ENCODE data around the gene REX1BD.
"Not testable (repeated sequence)": the region's sequence is repeated elsewhere in the genome, so short reads cannot be mapped to it uniquely, and the experiment has no call there.

Gene REX1BD

GRCh38 chr19:18577365-18577914 is 11.2 kb upstream of the REX1BD start:
- DNase-seq = no peak

- no peak for DNase-seq
Observed at GRCh38 chr19:18580311-18580710, 8.3 kb upstream of the REX1BD start.

GRCh38 chr19:18586306-18586705 is 2.3 kb upstream of the REX1BD start:
- DNase-seq = no peak

GRCh38 chr19:18587561-18587960 is 1.0 kb upstream of the REX1BD start:
- DNase-seq = no peak

GRCh38 chr19:18587962-18588610 is 512 bp upstream of the REX1BD start:
- DNase-seq = no peak

- DNase-seq = no peak
Observed at GRCh38 chr19:18589380-18590272, 1.0 kb downstream of the REX1BD start.

- DNase-seq = no peak
Observed at GRCh38 chr19:18590273-18591272, 2.0 kb downstream of the REX1BD start.

- no peak for DNase-seq
Observed at GRCh38 chr19:18591735-18592385, 3.3 kb downstream of the REX1BD start.

- not testable (repeated sequence) for DNase-seq
Observed at GRCh38 chr19:18592732-18593131, 4.1 kb downstream of the REX1BD start.

GRCh38 chr19:18593367-18594095 is 4.9 kb downstream of the REX1BD start:
- no peak for DNase-seq

GRCh38 chr19:18594096-18594823 is 5.7 kb downstream of the REX1BD start:
- peak; percentile 68 for DNase-seq

GRCh38 chr19:18594824-18595373 is 6.3 kb downstream of the REX1BD start:
- DNase-seq = no peak

- DNase-seq = no peak
Observed at GRCh38 chr19:18595475-18595874, 6.9 kb downstream of the REX1BD start.

- no peak for DNase-seq
Observed at GRCh38 chr19:18596752-18597157, 8.2 kb downstream of the REX1BD start.

GRCh38 chr19:18597809-18598660 is 9.4 kb downstream of the REX1BD start:
- DNase-seq = no peak

GRCh38 chr19:18599485-18599884 is 10.9 kb downstream of the REX1BD start:
- no peak for DNase-seq

GRCh38 chr19:18600692-18601397 is 12.2 kb downstream of the REX1BD start:
- not testable (repeated sequence) for DNase-seq

- DNase-seq = no peak
Observed at GRCh38 chr19:18601875-18602274, 13.3 kb downstream of the REX1BD start.

Data from central memory CD4-positive, alpha-beta T cell (primary cell).